ENCODE measurements around the gene SYNGR4. TPM values are rescaled to one million over a fixed set of nuclear protein-coding genes. Genes with fewer than 3 reads are reported as not detected.

Gene SYNGR4
- total RNA-seq, 1 experiment from 2014 or later = not detected

DNA sequence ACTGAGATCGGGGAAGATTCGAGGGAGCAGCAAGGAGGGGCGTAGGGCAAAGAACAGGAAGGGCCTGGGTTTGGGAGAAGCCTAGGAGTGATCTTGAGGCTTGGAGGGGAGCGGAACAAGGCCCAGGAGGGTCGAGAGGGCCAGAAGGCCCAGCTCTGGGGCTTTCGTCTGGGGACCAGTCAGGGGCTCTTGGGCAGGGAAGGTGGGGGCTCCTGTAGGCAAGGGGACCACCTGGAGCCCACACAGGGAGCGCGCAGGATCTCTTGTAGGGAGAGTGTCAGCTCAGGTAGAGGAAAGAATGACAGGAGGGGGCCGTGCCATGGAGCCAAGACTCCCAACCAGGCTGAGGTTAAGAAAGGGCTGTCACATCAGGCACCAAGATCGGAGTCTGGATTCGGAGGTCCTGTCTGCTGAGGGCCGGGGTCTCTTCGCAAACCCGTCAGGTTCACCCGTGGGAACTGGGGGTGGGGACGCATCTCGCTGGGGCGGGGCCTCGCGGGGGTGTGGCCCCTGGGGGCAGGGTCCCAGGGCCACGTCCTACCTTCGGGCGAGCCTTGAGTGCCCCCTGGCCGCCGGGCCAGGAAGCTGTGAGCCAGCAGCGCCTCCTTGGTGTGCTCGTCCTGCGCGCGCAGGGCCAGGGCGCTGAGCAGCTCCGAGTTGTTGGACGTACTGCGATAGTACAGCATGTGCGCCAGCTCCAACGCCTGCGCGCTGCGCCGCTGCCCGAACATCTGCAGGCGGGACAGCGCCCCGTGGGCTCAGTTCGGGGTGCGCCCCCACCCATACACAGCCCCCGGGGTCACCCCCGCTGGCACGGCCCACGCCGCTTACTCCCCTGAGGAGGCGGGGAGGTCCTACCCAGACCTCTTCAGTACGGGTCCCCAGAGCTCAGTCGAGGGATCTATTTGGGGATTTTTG lies 30.4 kb upstream of the SYNGR4 start (continued):
- no peak for TF ChIP-seq JAZF1 (CRISPR knock-in tag; IDR thresholded peaks at IDR 0.05)
- no peak for TF ChIP-seq RORB (CRISPR knock-in tag; IDR thresholded peaks at IDR 0.05)
- TF ChIP-seq TCF7 (CRISPR knock-in tag; IDR thresholded peaks at IDR 0.05; ENCODE audit: low read depth) = no peak
- TF ChIP-seq FOXP1 (CRISPR knock-in tag; IDR thresholded peaks at IDR 0.05; ENCODE audit: borderline replicate concordance) = peak; percentile 31; the same call in 1 of the 2 replicates
- TF ChIP-seq ZNF671 (CRISPR knock-in tag; IDR thresholded peaks at IDR 0.05) = no peak
- TF ChIP-seq SP1 (CRISPR knock-in tag; conservative IDR thresholded peaks at IDR 0.05) = peak; percentile 73
- TF ChIP-seq, protein P1, sequence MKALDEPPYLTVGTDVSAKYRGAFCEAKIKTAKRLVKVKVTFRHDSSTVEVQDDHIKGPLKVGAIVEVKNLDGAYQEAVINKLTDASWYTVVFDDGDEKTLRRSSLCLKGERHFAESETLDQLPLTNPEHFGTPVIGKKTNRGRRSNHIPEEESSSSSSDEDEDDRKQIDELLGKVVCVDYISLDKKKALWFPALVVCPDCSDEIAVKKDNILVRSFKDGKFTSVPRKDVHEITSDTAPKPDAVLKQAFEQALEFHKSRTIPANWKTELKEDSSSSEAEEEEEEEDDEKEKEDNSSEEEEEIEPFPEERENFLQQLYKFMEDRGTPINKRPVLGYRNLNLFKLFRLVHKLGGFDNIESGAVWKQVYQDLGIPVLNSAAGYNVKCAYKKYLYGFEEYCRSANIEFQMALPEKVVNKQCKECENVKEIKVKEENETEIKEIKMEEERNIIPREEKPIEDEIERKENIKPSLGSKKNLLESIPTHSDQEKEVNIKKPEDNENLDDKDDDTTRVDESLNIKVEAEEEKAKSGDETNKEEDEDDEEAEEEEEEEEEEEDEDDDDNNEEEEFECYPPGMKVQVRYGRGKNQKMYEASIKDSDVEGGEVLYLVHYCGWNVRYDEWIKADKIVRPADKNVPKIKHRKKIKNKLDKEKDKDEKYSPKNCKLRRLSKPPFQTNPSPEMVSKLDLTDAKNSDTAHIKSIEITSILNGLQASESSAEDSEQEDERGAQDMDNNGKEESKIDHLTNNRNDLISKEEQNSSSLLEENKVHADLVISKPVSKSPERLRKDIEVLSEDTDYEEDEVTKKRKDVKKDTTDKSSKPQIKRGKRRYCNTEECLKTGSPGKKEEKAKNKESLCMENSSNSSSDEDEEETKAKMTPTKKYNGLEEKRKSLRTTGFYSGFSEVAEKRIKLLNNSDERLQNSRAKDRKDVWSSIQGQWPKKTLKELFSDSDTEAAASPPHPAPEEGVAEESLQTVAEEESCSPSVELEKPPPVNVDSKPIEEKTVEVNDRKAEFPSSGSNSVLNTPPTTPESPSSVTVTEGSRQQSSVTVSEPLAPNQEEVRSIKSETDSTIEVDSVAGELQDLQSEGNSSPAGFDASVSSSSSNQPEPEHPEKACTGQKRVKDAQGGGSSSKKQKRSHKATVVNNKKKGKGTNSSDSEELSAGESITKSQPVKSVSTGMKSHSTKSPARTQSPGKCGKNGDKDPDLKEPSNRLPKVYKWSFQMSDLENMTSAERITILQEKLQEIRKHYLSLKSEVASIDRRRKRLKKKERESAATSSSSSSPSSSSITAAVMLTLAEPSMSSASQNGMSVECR (CRISPR knock-in tag; IDR thresholded peaks at IDR 0.05; ENCODE audit: borderline replicate concordance) = peak; percentile 53; the same call in 1 of the 2 replicates
- TF ChIP-seq, protein P2, sequence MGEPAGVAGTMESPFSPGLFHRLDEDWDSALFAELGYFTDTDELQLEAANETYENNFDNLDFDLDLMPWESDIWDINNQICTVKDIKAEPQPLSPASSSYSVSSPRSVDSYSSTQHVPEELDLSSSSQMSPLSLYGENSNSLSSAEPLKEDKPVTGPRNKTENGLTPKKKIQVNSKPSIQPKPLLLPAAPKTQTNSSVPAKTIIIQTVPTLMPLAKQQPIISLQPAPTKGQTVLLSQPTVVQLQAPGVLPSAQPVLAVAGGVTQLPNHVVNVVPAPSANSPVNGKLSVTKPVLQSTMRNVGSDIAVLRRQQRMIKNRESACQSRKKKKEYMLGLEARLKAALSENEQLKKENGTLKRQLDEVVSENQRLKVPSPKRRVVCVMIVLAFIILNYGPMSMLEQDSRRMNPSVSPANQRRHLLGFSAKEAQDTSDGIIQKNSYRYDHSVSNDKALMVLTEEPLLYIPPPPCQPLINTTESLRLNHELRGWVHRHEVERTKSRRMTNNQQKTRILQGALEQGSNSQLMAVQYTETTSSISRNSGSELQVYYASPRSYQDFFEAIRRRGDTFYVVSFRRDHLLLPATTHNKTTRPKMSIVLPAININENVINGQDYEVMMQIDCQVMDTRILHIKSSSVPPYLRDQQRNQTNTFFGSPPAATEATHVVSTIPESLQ (CRISPR knock-in tag; IDR thresholded peaks at IDR 0.05) = no peak
- TF ChIP-seq JUN (CRISPR knock-in tag; IDR thresholded peaks at IDR 0.05) = no peak
- TF ChIP-seq ZNF138 (CRISPR knock-in tag; conservative IDR thresholded peaks at IDR 0.05) = no peak
- TF ChIP-seq, protein P3, sequence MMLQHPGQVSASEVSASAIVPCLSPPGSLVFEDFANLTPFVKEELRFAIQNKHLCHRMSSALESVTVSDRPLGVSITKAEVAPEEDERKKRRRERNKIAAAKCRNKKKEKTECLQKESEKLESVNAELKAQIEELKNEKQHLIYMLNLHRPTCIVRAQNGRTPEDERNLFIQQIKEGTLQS (CRISPR knock-in tag; conservative IDR thresholded peaks at IDR 0.05) = no peak
- TF ChIP-seq, protein P4, sequence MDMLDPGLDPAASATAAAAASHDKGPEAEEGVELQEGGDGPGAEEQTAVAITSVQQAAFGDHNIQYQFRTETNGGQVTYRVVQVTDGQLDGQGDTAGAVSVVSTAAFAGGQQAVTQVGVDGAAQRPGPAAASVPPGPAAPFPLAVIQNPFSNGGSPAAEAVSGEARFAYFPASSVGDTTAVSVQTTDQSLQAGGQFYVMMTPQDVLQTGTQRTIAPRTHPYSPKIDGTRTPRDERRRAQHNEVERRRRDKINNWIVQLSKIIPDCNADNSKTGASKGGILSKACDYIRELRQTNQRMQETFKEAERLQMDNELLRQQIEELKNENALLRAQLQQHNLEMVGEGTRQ (CRISPR knock-in tag; IDR thresholded peaks at IDR 0.05) = no peak
- TF ChIP-seq ZNF416 (CRISPR knock-in tag; IDR thresholded peaks at IDR 0.05) = no peak
- TF ChIP-seq, protein P5, sequence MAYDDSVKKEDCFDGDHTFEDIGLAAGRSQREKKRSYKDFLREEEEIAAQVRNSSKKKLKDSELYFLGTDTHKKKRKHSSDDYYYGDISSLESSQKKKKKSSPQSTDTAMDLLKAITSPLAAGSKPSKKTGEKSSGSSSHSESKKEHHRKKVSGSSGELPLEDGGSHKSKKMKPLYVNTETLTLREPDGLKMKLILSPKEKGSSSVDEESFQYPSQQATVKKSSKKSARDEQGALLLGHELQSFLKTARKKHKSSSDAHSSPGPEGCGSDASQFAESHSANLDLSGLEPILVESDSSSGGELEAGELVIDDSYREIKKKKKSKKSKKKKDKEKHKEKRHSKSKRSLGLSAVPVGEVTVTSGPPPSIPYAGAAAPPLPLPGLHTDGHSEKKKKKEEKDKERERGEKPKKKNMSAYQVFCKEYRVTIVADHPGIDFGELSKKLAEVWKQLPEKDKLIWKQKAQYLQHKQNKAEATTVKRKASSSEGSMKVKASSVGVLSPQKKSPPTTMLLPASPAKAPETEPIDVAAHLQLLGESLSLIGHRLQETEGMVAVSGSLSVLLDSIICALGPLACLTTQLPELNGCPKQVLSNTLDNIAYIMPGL (CRISPR knock-in tag; IDR thresholded peaks at IDR 0.05) = 0 out of 2 replicates have a peak, but pooled peaks have one; percentile 60
- TF ChIP-seq, protein P6, sequence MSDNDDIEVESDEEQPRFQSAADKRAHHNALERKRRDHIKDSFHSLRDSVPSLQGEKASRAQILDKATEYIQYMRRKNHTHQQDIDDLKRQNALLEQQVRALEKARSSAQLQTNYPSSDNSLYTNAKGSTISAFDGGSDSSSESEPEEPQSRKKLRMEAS (CRISPR knock-in tag; IDR thresholded peaks at IDR 0.05) = peak; percentile 85
- no peak for TF ChIP-seq IRF2 (CRISPR knock-in tag; IDR thresholded peaks at IDR 0.05; ENCODE audit: borderline replicate concordance, low read depth)

Data from WTC11 (cell line).